ENCODE data around the gene GLDN. TPM values are rescaled to one million over a fixed set of nuclear protein-coding genes. Genes with fewer than 3 reads are reported as not detected.

The GLDN gene
- total RNA-seq, 1 donor from 2014 or later, result 0.21 TPM

- H3K36me3 Mint-ChIP-seq (ENCODE audit: low read depth, unreplicated experiment), result no peaks in the 10 kb centered on the region
- no peak overlapping the region for H3K27ac Mint-ChIP-seq (ENCODE audit: unreplicated experiment)
- TF ChIP-seq CTCF (IDR thresholded peaks at IDR 0.05; ENCODE audit: unreplicated experiment), result no peak
- no peak for DNase-seq (ENCODE audit: low spot score)
- no peaks in the 10 kb centered on the region for H3K27me3 Mint-ChIP-seq (ENCODE audit: unreplicated experiment)
- H3K9me3 Mint-ChIP-seq (ENCODE audit: unreplicated experiment), result no peaks in the 10 kb centered on the region
- H3K4me3 Mint-ChIP-seq (ENCODE audit: unreplicated experiment), result no peak overlapping the region
- H3K4me1 Mint-ChIP-seq (ENCODE audit: unreplicated experiment), result no peaks in the 10 kb centered on the region
These were observed 29.8 kb downstream of the GLDN start for GRCh38 chr15:51371266-51371665.

GRCh38 chr15:51374131-51374530, 32.7 kb downstream of the GLDN start:
- no peak overlapping the region for H3K4me3 Mint-ChIP-seq (ENCODE audit: unreplicated experiment)
- no peak for TF ChIP-seq CTCF (IDR thresholded peaks at IDR 0.05; ENCODE audit: unreplicated experiment)
- no peaks in the 10 kb centered on the region for H3K27me3 Mint-ChIP-seq (ENCODE audit: unreplicated experiment)
- no peak overlapping the region for H3K27ac Mint-ChIP-seq (ENCODE audit: unreplicated experiment)
- no peaks in the 10 kb centered on the region for H3K9me3 Mint-ChIP-seq (ENCODE audit: unreplicated experiment)
- H3K4me1 Mint-ChIP-seq (ENCODE audit: unreplicated experiment), result no peaks in the 10 kb centered on the region
- no peaks in the 10 kb centered on the region for H3K36me3 Mint-ChIP-seq (ENCODE audit: low read depth, unreplicated experiment)
- no peak for DNase-seq (ENCODE audit: low spot score)

GRCh38 chr15:51375966-51376640, 34.6 kb downstream of the GLDN start:
- TF ChIP-seq CTCF (IDR thresholded peaks at IDR 0.05; ENCODE audit: unreplicated experiment), result no peak
- Mint-ChIP-seq H3K4me3 (ENCODE audit: unreplicated experiment) (no peak overlapping the region), H3K27me3 (ENCODE audit: unreplicated experiment) (no peaks in the 10 kb centered on the region), H3K9me3 (ENCODE audit: unreplicated experiment) (no peaks in the 10 kb centered on the region), H3K36me3 (ENCODE audit: low read depth, unreplicated experiment) (no peaks in the 10 kb centered on the region), H3K4me1 (ENCODE audit: unreplicated experiment) (no peaks in the 10 kb centered on the region), H3K27ac (ENCODE audit: unreplicated experiment) (no peak overlapping the region)
- no peak for DNase-seq (ENCODE audit: low spot score)

GRCh38 chr15:51377038-51377786, 35.8 kb downstream of the GLDN start:
- H3K27ac Mint-ChIP-seq (ENCODE audit: unreplicated experiment), result no peak overlapping the region
- no peaks in the 10 kb centered on the region for H3K9me3 Mint-ChIP-seq (ENCODE audit: unreplicated experiment)
- no peaks in the 10 kb centered on the region for H3K27me3 Mint-ChIP-seq (ENCODE audit: unreplicated experiment)
- no peaks in the 10 kb centered on the region for H3K4me1 Mint-ChIP-seq (ENCODE audit: unreplicated experiment)
- DNase-seq (ENCODE audit: low spot score), result no peak
- no peak overlapping the region for H3K4me3 Mint-ChIP-seq (ENCODE audit: unreplicated experiment)
- no peak for TF ChIP-seq CTCF (IDR thresholded peaks at IDR 0.05; ENCODE audit: unreplicated experiment)
- H3K36me3 Mint-ChIP-seq (ENCODE audit: low read depth, unreplicated experiment), result no peaks in the 10 kb centered on the region

- TF ChIP-seq CTCF (IDR thresholded peaks at IDR 0.05; ENCODE audit: unreplicated experiment), result no peak
- DNase-seq (ENCODE audit: low spot score), result no peak
- peaks cover 6% of the 10 kb centered on the region for H3K4me1 Mint-ChIP-seq (ENCODE audit: unreplicated experiment)
- H3K27ac Mint-ChIP-seq (ENCODE audit: unreplicated experiment), result no peak overlapping the region
- H3K27me3 Mint-ChIP-seq (ENCODE audit: unreplicated experiment), result no peaks in the 10 kb centered on the region
- H3K36me3 Mint-ChIP-seq (ENCODE audit: low read depth, unreplicated experiment), result no peaks in the 10 kb centered on the region
- no peak overlapping the region for H3K4me3 Mint-ChIP-seq (ENCODE audit: unreplicated experiment)
- no peaks in the 10 kb centered on the region for H3K9me3 Mint-ChIP-seq (ENCODE audit: unreplicated experiment)
These were observed 37.0 kb downstream of the GLDN start for GRCh38 chr15:51378406-51378805.

Measured in endothelial cell (in vitro differentiated cells).